ENCODE results near the gene NOS3. TPM values are rescaled to one million over a fixed set of nuclear protein-coding genes. Genes with fewer than 3 reads are reported as not detected.
A peak's percentile ranks its signal among the peaks of the same experiment; 100 is the strongest.

Gene NOS3
- total RNA-seq, 6 donors from 2014 or later, result 3.1 to 95.3 (median 16.2) TPM

GRCh38 chr7:151060113-151060415 is 69.2 kb downstream of the NOS3 start:
- no peaks in the 10 kb centered on the region for H3K9me3 ChIP-seq
- 1 to 3% methylated on average over 10 to 17 of the region's 17 CpGs for WGBS, 2 donors
- H3K4me1 ChIP-seq, result peaks cover 38 to 65% (median 54%) of the 10 kb centered on the region in 4 donors
- DNase-seq (no peak), ATAC-seq (ENCODE audit: low FRiP score in 2 of 2) (no peak)
- H3K4me3 ChIP-seq, result peak overlapping the region; percentile 86 to 98 (median 90)
- TF ChIP-seq EP300 (IDR thresholded peaks at IDR 0.05), result no peak
- no peak for TF ChIP-seq POLR2AphosphoS5 (IDR thresholded peaks at IDR 0.05)
- no peak for TF ChIP-seq POLR2A (IDR thresholded peaks at IDR 0.05)
- TF ChIP-seq CTCF (IDR thresholded peaks at IDR 0.05), result no peak
- peaks cover 9 to 22% (median 16%) of the 10 kb centered on the region in 4 donors for H3K36me3 ChIP-seq
- peak overlapping the region; percentile 90 to 99 (median 96) for H3K27ac ChIP-seq
- H3K27me3 ChIP-seq, result no peaks in the 10 kb centered on the region

- ATAC-seq (ENCODE audit: low FRiP score in 2 of 2), result no peak
- Histone ChIP-seq H3K27me3 (no peaks in the 10 kb centered on the region), H3K4me3 (peak overlapping the region; percentile 86 to 98 (median 90)), H3K4me1 (peaks cover 38 to 65% (median 54%) of the 10 kb centered on the region in 4 donors), H3K9me3 (no peaks in the 10 kb centered on the region), H3K27ac (peak overlapping the region; percentile 90 to 99 (median 96)), H3K36me3 (peaks cover 14 to 27% (median 20%) of the 10 kb centered on the region in 4 donors)
- 10 to 13% methylated on average over 2 to 21 of the region's 21 CpGs for WGBS, 2 donors
- TF ChIP-seq POLR2A (IDR thresholded peaks at IDR 0.05) (no peak), EP300 (IDR thresholded peaks at IDR 0.05) (no peak), CTCF (IDR thresholded peaks at IDR 0.05) (no peak), POLR2AphosphoS5 (IDR thresholded peaks at IDR 0.05) (no peak)
- DNase-seq, result peak in 1 of 2 donors; percentile 72
Observed at GRCh38 chr7:151060416-151061212, 69.8 kb downstream of the NOS3 start.

DNA sequence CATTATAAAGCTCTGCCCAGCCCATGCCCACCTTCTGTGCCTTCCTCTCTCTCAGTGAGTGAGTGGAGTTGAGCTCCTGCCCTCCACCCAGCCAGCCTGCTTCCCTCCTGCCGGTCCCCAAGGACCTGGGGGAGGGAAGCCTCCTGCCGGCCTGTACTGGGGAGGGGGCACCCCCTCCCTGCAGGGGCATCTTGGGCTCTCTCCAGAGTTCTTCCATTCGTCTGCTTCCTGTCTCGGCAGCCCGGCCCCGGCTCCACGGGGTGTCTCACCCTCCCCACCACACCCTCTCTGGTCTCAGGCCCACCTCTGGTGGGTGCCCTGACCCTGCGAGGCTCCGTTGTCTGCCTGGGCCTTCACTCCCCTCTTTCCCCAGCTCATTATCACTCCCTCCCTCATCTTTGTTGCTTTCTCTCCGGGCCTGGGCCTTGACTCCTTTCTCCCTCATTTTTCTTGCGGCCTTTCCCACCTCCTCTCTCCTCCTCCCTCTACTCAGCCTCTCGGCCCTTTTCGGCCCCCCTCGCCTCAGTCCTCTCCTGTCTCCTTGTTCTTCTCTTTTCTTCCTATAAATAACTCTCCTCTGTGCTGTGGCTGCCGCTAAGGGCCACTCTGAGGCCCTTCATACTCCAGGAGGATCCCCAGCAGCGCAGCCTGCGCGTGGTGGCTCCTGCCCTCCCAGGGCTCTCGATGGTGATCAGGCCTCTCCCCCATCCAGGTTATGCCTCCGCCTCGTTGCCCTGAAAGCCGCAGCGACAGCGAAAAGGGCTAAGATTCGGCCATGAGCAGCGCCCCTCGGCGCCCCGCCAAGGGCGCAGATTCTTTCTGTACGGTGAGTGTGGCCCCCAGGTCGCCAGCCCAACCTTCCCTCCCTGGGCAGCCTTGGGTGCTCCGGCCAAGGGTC is 70.6 kb downstream of the NOS3 start:
- Histone ChIP-seq H3K27ac (peak overlapping the region; percentile 47 to 99 (median 76)), H3K4me3 (peak overlapping the region in 2 of 4 donors; percentile 88 to 92), H3K36me3 (peaks cover 15 to 36% (median 28%) of the 10 kb centered on the region in 4 donors), H3K27me3 (no peaks in the 10 kb centered on the region), H3K9me3 (no peaks in the 10 kb centered on the region), H3K4me1 (peaks cover 38 to 62% (median 53%) of the 10 kb centered on the region in 4 donors)
- ATAC-seq (ENCODE audit: low FRiP score in 2 of 2) (peak in 1 of 2 donors; percentile 47), DNase-seq (peak; percentile 80 to 84)
- WGBS, 2 donors, result 52 to 60% methylated on average over 25 to 33 of the region's 33 CpGs
- TF ChIP-seq POLR2AphosphoS5 (IDR thresholded peaks at IDR 0.05) (peak in 1 of 2 donors; percentile 17), EP300 (IDR thresholded peaks at IDR 0.05) (no peak)

DNA sequence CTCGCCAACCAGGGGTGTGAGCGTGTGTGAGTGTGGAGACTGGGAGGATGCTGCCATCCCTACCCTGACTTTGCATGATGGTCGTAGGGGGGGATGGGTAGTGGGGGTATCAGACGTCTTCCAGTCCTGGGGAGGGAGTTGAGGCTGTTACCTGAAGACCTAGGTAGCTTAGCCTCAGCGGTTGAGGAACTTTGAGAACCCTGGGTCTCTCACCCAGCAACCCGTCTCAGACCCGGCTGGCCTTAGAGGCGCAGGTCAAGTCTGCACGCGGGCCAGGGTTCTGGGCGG is 71.2 kb downstream of the NOS3 start:
- no peak for DNase-seq
- WGBS, 2 donors, result 60 to 92% methylated on average over 5 to 10 of the region's 11 CpGs
- Histone ChIP-seq H3K27ac (peak overlapping the region in 3 of 4 donors; percentile 47 to 99 (median 96)), H3K9me3 (no peaks in the 10 kb centered on the region), H3K27me3 (no peaks in the 10 kb centered on the region), H3K4me3 (peak overlapping the region in 2 of 4 donors; percentile 40 to 88), H3K4me1 (peaks cover 33 to 57% (median 48%) of the 10 kb centered on the region in 4 donors), H3K36me3 (peaks cover 18 to 41% (median 34%) of the 10 kb centered on the region in 4 donors)
- TF ChIP-seq EP300 (IDR thresholded peaks at IDR 0.05), result no peak
- TF ChIP-seq POLR2A (IDR thresholded peaks at IDR 0.05), result peak in 1 of 4 donors; percentile 20
- no peak for ATAC-seq (ENCODE audit: low FRiP score in 2 of 2)

GRCh38 chr7:151062399-151063211 is 71.8 kb downstream of the NOS3 start:
- DNase-seq (peak; percentile 82 to 92), ATAC-seq (ENCODE audit: low FRiP score in 2 of 2) (peak; percentile 31 to 67)
- peak overlapping the region; percentile 59 to 99 (median 82) for H3K27ac ChIP-seq

More at GRCh38 chr7:151062399-151063211, 71.8 kb downstream of the NOS3 start:
- Histone ChIP-seq H3K36me3 (peaks cover 22 to 47% (median 40%) of the 10 kb centered on the region in 4 donors), H3K4me3 (peak overlapping the region in 3 of 4 donors; percentile 13 to 88 (median 40)), H3K27me3 (no peaks in the 10 kb centered on the region), H3K4me1 (peaks cover 30 to 52% (median 44%) of the 10 kb centered on the region in 4 donors), H3K9me3 (no peaks in the 10 kb centered on the region)
- 68 to 90% methylated on average over 17 to 32 of the region's 43 CpGs for WGBS, 2 donors
- TF ChIP-seq EP300 (IDR thresholded peaks at IDR 0.05), result no peak
- peak in 1 of 6 experiments; percentile 10 for TF ChIP-seq CTCF (IDR thresholded peaks at IDR 0.05)
